ENCODE data around the gene OSBPL7. TPM values are rescaled to one million over a fixed set of nuclear protein-coding genes. Genes with fewer than 3 reads are reported as not detected.

Gene OSBPL7
- total and polyA plus RNA-seq, 2 of the 8 experiments (the other 6 are each of a cell fraction or from before 2014, with no cell fraction given), result 7.2 to 8.9 TPM

GRCh38 chr17:47797797-47798196 is 23.8 kb downstream of the OSBPL7 start (continued):
- TF ChIP-seq CTBP2 (IDR thresholded peaks at IDR 0.05; ENCODE audit: borderline replicate concordance, insufficient read depth, insufficient read length, low read length) (no peak), EZH2 (IDR thresholded peaks at IDR 0.05; ENCODE audit: low read depth, low read length, severe bottlenecking) (no peak), PHF8 (conservative IDR thresholded peaks at IDR 0.05; ENCODE audit: low read depth, low read length) (no peak), BACH1 (IDR thresholded peaks at IDR 0.05; ENCODE audit: low read length) (no peak), SP1 (IDR thresholded peaks at IDR 0.05; ENCODE audit: low read depth, low read length) (no peak)
